ENCODE measurements around the gene RASGRF2. TPM values are rescaled to one million over a fixed set of nuclear protein-coding genes. Genes with fewer than 3 reads are reported as not detected.
A peak's percentile ranks its signal among the peaks of the same experiment; 100 is the strongest.
"Not testable (repeated sequence)": the region's sequence is repeated elsewhere in the genome, so short reads cannot be mapped to it uniquely, and the experiment has no call there.

RASGRF2 gene
- total and polyA plus RNA-seq, 7 experiments from 2014 or later: 9.8 to 55.2 (median 30.9) TPM

DNA sequence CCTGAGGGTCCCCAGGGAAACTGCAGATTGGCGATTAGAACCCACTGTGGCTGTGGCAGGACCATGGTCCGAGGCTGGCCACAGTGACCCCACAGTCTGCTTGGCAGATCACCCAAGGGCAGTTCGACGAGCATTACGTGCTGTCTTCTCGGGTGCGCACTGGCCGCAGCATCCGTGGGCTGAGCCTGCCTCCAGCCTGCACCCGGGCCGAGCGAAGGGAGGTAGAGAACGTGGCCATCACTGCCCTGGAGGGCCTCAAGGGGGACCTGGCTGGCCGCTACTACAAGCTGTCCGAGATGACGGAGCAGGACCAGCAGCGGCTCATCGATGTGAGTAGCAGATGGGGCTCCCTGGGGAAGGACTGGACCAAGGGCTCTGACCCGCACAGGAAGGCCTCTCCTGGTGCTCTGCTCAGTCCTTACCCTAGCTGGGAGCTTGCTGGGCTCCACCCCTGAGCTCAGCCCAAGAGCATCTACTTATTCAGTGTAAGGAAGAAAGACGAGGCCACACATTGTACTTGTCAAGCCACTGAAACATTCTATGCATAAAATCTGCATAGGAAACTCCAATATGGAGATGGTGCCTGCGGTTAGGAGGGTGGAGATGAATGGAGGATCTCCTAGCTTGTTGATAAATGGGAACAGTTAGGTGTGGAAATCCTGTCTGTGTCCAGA, 294.9 kb downstream of the RASGRF2 start:
- no peak overlapping the region for H3K27ac ChIP-seq (ENCODE audit: low read depth, low read length)
- H3K9me3 Mint-ChIP-seq: peaks cover 2 to 6% (median 5%) of the 10 kb centered on the region in 11 donors
- intact Hi-C loops (cut with micrococcal nuclease): loop anchor here in 1 of 2 donors (5.0 kb wide), 1 partner anchor 42 kb away; no protein-coding TSS in a partner anchor
- peaks cover 9 to 63% (median 38%) of the 10 kb centered on the region in 5 donors for H3K36me3 Mint-ChIP-seq
- H3K36me3 ChIP-seq (ENCODE audit: control insufficient read depth in 2 of 3, insufficient read depth in 3 of 3, low read length in 3 of 3): no peaks in the 10 kb centered on the region
- H3K4me1 Mint-ChIP-seq: peaks cover 0 to 9% (median 0%) of the 10 kb centered on the region in 7 donors
- POLR2A ChIA-PET: no interaction called here
- ATAC-seq: no peak
- no peaks in the 10 kb centered on the region for H3K27me3 ChIP-seq (ENCODE audit: control insufficient read depth in 2 of 2, insufficient read depth in 2 of 2, low read length in 2 of 2)
- no peaks in the 10 kb centered on the region for H3K27me3 Mint-ChIP-seq
- H3K9me3 ChIP-seq (ENCODE audit: control insufficient read depth in 2 of 3, low read length in 3 of 3): no peaks in the 10 kb centered on the region
- no peak for DNase-seq
- CTCF ChIA-PET: no interaction called here
- no peak overlapping the region for H3K4me3 Mint-ChIP-seq
- H3K4me1 ChIP-seq (ENCODE audit: control insufficient read depth in 2 of 2, insufficient read depth in 2 of 2, low read length in 2 of 2): no peaks in the 10 kb centered on the region
- no peak overlapping the region for H3K4me3 ChIP-seq (ENCODE audit: low read length)
- no peak overlapping the region for H3K27ac Mint-ChIP-seq

DNA sequence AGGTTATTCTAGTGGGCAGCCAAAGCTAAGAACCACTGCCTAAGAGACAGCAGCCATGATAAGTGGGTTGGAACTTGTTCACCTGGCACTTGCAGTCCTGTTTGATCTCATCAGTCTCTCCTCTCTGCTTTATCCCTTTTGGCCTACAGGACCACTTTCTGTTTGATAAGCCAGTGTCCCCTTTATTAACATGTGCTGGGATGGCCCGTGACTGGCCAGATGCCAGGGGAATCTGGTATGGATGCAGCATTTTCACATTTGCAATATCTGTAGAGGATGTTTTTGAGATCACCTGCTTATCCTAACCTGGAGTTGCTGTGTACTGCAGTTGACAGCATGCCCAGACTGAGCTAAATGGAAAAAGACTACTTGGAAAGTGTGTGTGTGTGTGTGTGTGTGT, 296.6 kb downstream of the RASGRF2 start:
- Histone ChIP-seq H3K4me1 (ENCODE audit: control insufficient read depth in 2 of 2, insufficient read depth in 2 of 2, low read length in 2 of 2) (no peaks in the 10 kb centered on the region), H3K27ac (ENCODE audit: low read depth, low read length) (no peak overlapping the region), H3K36me3 (ENCODE audit: control insufficient read depth in 2 of 3, insufficient read depth in 3 of 3, low read length in 3 of 3) (no peaks in the 10 kb centered on the region), H3K4me3 (ENCODE audit: low read length) (no peak overlapping the region), H3K27me3 (ENCODE audit: control insufficient read depth in 2 of 2, insufficient read depth in 2 of 2, low read length in 2 of 2) (no peaks in the 10 kb centered on the region), H3K9me3 (ENCODE audit: control insufficient read depth in 2 of 3, low read length in 3 of 3) (no peaks in the 10 kb centered on the region)
- Mint-ChIP-seq H3K27me3 (no peaks in the 10 kb centered on the region), H3K36me3 (peaks cover 11 to 62% (median 45%) of the 10 kb centered on the region in 5 donors), H3K4me1 (peaks cover 0 to 10% (median 0%) of the 10 kb centered on the region in 7 donors), H3K27ac (no peak overlapping the region), H3K9me3 (peaks cover 6 to 21% (median 13%) of the 10 kb centered on the region in 11 donors), H3K4me3 (no peak overlapping the region)
- DNase-seq (no peak), ATAC-seq (no peak)
- POLR2A ChIA-PET: no interaction called here
- CTCF ChIA-PET: no interaction called here
- intact Hi-C loops (cut with micrococcal nuclease): no loop called here

DNA sequence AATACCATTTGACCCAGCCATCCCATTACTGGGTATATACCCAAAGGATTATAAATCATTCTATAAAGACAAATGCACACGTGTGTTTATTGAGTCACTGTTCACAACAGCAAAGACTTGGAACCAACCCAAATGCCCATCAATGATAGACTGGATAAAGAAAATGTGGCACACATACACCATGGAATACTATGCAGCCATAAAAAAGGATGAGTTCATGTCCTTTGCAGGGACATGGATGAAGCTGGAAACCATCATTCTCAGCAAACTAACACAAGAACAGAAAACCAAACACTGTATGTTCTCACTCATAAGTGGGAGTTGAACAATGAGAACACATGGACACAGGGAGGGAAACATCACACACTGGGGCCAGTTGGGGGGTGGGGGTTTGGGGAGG, 302.6 kb downstream of the RASGRF2 start:
- H3K4me1 Mint-ChIP-seq; H3K9me3 ChIP-seq (ENCODE audit: control insufficient read depth in 2 of 3, low read length in 3 of 3); H3K27ac Mint-ChIP-seq; H3K27me3 Mint-ChIP-seq; POLR2A ChIA-PET; H3K4me3 Mint-ChIP-seq; ATAC-seq; intact Hi-C loops (cut with micrococcal nuclease); CTCF ChIA-PET; H3K27me3 ChIP-seq (ENCODE audit: control insufficient read depth in 2 of 2, insufficient read depth in 2 of 2, low read length in 2 of 2); H3K4me1 ChIP-seq (ENCODE audit: control insufficient read depth in 2 of 2, insufficient read depth in 2 of 2, low read length in 2 of 2); H3K36me3 ChIP-seq (ENCODE audit: control insufficient read depth in 2 of 3, insufficient read depth in 3 of 3, low read length in 3 of 3); DNase-seq; H3K4me3 ChIP-seq (ENCODE audit: low read length); H3K27ac ChIP-seq (ENCODE audit: low read depth, low read length): not testable (repeated sequence)
- Mint-ChIP-seq H3K9me3 (peaks cover 6 to 40% (median 17%) of the 10 kb centered on the region in 11 donors), H3K36me3 (peaks cover 20 to 58% (median 58%) of the 10 kb centered on the region in 5 donors)

DNA sequence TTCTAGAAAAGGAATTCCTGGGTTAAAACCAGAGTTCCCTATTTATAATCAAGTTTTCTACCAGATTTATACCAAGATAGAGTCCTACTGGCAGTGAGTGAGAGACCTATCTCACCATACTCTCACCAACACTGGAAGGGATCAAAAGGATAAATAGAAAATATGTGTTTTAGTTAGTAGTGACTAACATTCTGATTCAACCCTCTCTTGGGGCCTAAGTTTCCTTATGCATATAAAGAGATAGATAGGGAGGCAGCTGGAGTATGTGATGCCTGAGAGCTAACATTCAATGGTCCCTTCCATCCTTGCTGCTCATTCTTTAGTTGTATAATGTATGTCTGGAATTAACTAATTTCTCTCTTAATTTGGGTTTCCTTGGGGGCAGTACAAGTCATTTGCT, 304.9 kb downstream of the RASGRF2 start:
- ATAC-seq: no peak
- no peak for DNase-seq
- ChIA-PET CTCF (no interaction called here), POLR2A (no interaction called here)
- H3K27ac Mint-ChIP-seq: no peak overlapping the region
- no peak overlapping the region for H3K27ac ChIP-seq (ENCODE audit: low read depth, low read length)
- peaks cover 2 to 34% (median 14%) of the 10 kb centered on the region in 11 donors for H3K9me3 Mint-ChIP-seq
- H3K4me1 ChIP-seq (ENCODE audit: control insufficient read depth in 2 of 2, insufficient read depth in 2 of 2, low read length in 2 of 2): no peaks in the 10 kb centered on the region
- no peaks in the 10 kb centered on the region for H3K27me3 Mint-ChIP-seq
- no peaks in the 10 kb centered on the region for H3K9me3 ChIP-seq (ENCODE audit: control insufficient read depth in 2 of 3, low read length in 3 of 3)
- H3K4me3 ChIP-seq (ENCODE audit: low read length): no peak overlapping the region
- H3K36me3 Mint-ChIP-seq: peaks cover 14 to 50% (median 46%) of the 10 kb centered on the region in 5 donors
- peaks cover 0 to 8% (median 4%) of the 10 kb centered on the region in 7 donors for H3K4me1 Mint-ChIP-seq
- no peak overlapping the region for H3K4me3 Mint-ChIP-seq
- no peaks in the 10 kb centered on the region for H3K27me3 ChIP-seq (ENCODE audit: control insufficient read depth in 2 of 2, insufficient read depth in 2 of 2, low read length in 2 of 2)
- no peaks in the 10 kb centered on the region for H3K36me3 ChIP-seq (ENCODE audit: control insufficient read depth in 2 of 3, insufficient read depth in 3 of 3, low read length in 3 of 3)
- intact Hi-C loops (cut with micrococcal nuclease): no loop called here

DNA sequence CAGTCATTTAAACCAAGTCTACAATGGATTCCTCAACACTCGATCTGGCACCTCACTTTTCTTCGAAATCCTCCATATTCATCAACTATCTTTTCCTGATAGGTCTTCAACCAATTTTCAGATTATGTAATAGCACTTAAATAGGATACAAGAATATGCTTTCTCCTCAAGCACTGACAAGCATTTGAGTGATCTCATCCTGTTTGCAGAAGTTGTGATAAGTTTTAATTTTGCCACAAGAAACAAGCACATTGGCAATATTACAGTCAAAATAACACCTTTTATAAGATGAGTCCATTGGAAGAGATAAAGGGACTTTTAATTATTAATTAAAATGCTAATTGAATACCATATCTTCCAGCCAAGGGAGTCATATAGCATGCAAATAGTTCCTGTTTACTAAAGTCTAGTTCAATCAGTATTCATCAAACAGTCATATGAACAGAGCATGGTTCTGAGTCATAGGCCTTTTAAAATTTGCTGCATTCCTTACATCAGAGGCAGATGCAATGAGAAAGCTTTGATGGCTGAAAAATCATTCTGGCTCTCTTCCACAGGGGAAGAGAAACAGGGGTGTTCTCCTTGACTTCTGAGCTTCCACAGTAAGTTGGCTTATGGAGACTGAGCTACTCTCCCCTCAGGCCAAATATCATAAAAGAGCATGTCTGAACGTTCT, 308.5 kb downstream of the RASGRF2 start:
- Histone ChIP-seq H3K27me3 (ENCODE audit: control insufficient read depth in 2 of 2, insufficient read depth in 2 of 2, low read length in 2 of 2) (no peaks in the 10 kb centered on the region), H3K4me1 (ENCODE audit: control insufficient read depth in 2 of 2, insufficient read depth in 2 of 2, low read length in 2 of 2) (no peaks in the 10 kb centered on the region), H3K27ac (ENCODE audit: low read depth, low read length) (no peak overlapping the region), H3K9me3 (ENCODE audit: control insufficient read depth in 2 of 3, low read length in 3 of 3) (peaks cover 0 to 3% (median 0%) of the 10 kb centered on the region in 3 experiments), H3K4me3 (ENCODE audit: low read length) (no peak overlapping the region), H3K36me3 (ENCODE audit: control insufficient read depth in 2 of 3, insufficient read depth in 3 of 3, low read length in 3 of 3) (no peaks in the 10 kb centered on the region)
- ChIA-PET CTCF (no interaction called here), POLR2A (no interaction called here)
- ATAC-seq (no peak), DNase-seq (no peak)
- Mint-ChIP-seq H3K27ac (no peak overlapping the region), H3K36me3 (peaks cover 7 to 55% (median 47%) of the 10 kb centered on the region in 5 donors), H3K4me1 (peaks cover 0 to 30% (median 11%) of the 10 kb centered on the region in 7 donors), H3K27me3 (no peaks in the 10 kb centered on the region), H3K4me3 (no peak overlapping the region), H3K9me3 (peaks cover 8 to 35% (median 20%) of the 10 kb centered on the region in 11 donors)
- intact Hi-C loops (cut with micrococcal nuclease): no loop called here

DNA sequence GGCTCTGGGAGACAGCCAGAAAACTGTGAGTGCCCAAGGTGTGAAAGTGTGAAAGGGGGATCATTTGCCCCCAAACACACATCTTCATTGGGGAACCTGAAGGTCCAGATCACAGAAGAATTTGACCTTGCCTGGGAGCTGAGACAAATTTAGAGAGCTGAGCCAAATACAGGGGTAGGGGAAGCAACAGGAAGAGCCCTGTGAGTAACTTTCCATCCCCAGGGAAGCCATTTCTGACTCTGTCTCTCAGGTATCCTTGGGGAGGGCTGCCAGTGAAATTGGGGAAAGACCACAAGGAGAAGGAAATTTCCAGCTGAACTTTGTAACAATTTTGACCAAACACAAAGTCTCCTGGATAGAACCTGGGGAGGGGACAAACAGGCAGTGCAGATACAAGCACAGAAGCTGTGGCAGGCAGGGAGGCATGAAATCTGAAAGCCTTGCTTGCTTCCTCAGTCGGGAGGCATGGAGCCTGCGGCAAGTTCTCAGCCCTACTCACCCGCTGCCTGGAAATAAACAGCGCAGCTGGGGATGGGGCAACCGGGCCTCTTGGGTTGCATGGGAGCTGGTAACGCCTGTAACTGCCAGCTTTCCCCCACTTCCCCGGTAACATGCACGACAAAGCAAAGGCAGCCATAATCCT, 309.7 kb downstream of the RASGRF2 start:
- DNase-seq (no peak), ATAC-seq (no peak)
- Histone ChIP-seq H3K4me3 (ENCODE audit: low read length) (no peak overlapping the region), H3K4me1 (ENCODE audit: control insufficient read depth in 2 of 2, insufficient read depth in 2 of 2, low read length in 2 of 2) (no peaks in the 10 kb centered on the region), H3K36me3 (ENCODE audit: control insufficient read depth in 2 of 3, insufficient read depth in 3 of 3, low read length in 3 of 3) (no peaks in the 10 kb centered on the region), H3K27me3 (ENCODE audit: control insufficient read depth in 2 of 2, insufficient read depth in 2 of 2, low read length in 2 of 2) (no peaks in the 10 kb centered on the region), H3K9me3 (ENCODE audit: control insufficient read depth in 2 of 3, low read length in 3 of 3) (peaks cover 0 to 3% (median 0%) of the 10 kb centered on the region in 3 experiments), H3K27ac (ENCODE audit: low read depth, low read length) (no peak overlapping the region)
- ChIA-PET POLR2A (no interaction called here), CTCF (no interaction called here)
- no peak overlapping the region for H3K4me3 Mint-ChIP-seq
- intact Hi-C loops (cut with micrococcal nuclease): no loop called here
- peaks cover 0 to 38% (median 15%) of the 10 kb centered on the region in 7 donors for H3K4me1 Mint-ChIP-seq
- peak overlapping the region in 1 of 9 donors; percentile 65 for H3K27ac Mint-ChIP-seq
- H3K36me3 Mint-ChIP-seq: peaks cover 11 to 63% (median 51%) of the 10 kb centered on the region in 5 donors
- H3K9me3 Mint-ChIP-seq: peaks cover 12 to 44% (median 28%) of the 10 kb centered on the region in 11 donors
- no peaks in the 10 kb centered on the region for H3K27me3 Mint-ChIP-seq

All from naive thymus-derived CD4-positive, alpha-beta T cell (primary cell).